Karpas-422 (cell line): ENCODE results near the gene CFAP46. TPM values are rescaled to one million over a fixed set of nuclear protein-coding genes. Genes with fewer than 3 reads are reported as not detected.

ENCODE experiments used
- DNase-seq: peaks from one replicate; pipeline ENCODE4 v3.0.0-alpha.2; 2015
- H2AFZ ChIP-seq: fragments of 200-600 bp; sonication (generic); 2 replicates; pipeline ENCODE4 v1.6.1; 2014; ENCODE audit warnings: antibody characterized with exemption, low read length, mixed read lengths
- H3K27ac ChIP-seq: fragments of 200-600 bp; sonication (generic); 2 replicates; pipeline ENCODE4 v1.5.1; 2014; ENCODE audit warnings: mild to moderate bottlenecking, low read length, moderate library complexity
- H3K27me3 ChIP-seq: fragments of 200-600 bp; sonication (generic); 2 replicates; pipeline ENCODE4 v1.6.1; 2014; ENCODE audit warnings: low read length, mixed read lengths
- H3K36me3 ChIP-seq: fragments of 200-600 bp; sonication (generic); 2 replicates; pipeline ENCODE4 v1.6.1; 2014; ENCODE audit warnings: low read length, mixed read lengths; ENCODE audit not compliant: insufficient read depth
- H3K4me1 ChIP-seq: fragments of 200-600 bp; sonication (generic); 2 replicates; pipeline ENCODE4 v1.6.1; 2014; ENCODE audit warnings: mild to moderate bottlenecking, low read length, mixed read lengths
- H3K4me2 ChIP-seq: fragments of 200-600 bp; sonication (generic); 2 replicates; pipeline ENCODE4 v1.6.1; 2014; ENCODE audit warnings: low read length, low read depth, mild to moderate bottlenecking; ENCODE audit not compliant: poor library complexity, severe bottlenecking
- H3K4me3 ChIP-seq: fragments of 200-600 bp; sonication (generic); 2 replicates; pipeline ENCODE4 v1.5.1; 2014; ENCODE audit warnings: mild to moderate bottlenecking, antibody characterized with exemption, low read length, mixed read lengths
- H3K79me2 ChIP-seq: fragments of 200-600 bp; sonication (generic); 2 replicates; pipeline ENCODE4 v1.6.1; 2014; ENCODE audit warnings: mild to moderate bottlenecking, low read length, mixed read lengths
- H3K9ac ChIP-seq: fragments of 200-600 bp; sonication (generic); 2 replicates; pipeline ENCODE4 v1.6.0; 2014; ENCODE audit warnings: low read length
- H3K9me2 ChIP-seq: fragments of 200-600 bp; sonication (generic), shearing (Covaris generic); replicated peaks from 2 replicates; pipeline ENCODE4 v1.6.0; 2014; ENCODE audit warnings: mild to moderate bottlenecking, low read length, moderate library complexity; ENCODE audit not compliant: insufficient read depth
- H3K9me3 ChIP-seq: fragments of 300-700, 200-600 bp; sonication (generic); 2 replicates; pipeline ENCODE4 v1.6.1; 2014; ENCODE audit warnings: low read length, mixed read lengths
- H4K20me1 ChIP-seq: fragments of 200-600 bp; sonication (generic); 2 replicates; pipeline ENCODE4 v1.6.1; 2014; ENCODE audit warnings: mild to moderate bottlenecking, antibody characterized with exemption, low read length, low read depth; ENCODE audit not compliant: insufficient read depth
- total RNA-seq: library from RNA; depleted of rRNA; stranded (reverse); fragments of >200 nt; shearing (Covaris generic); gene quantifications from 2 replicates; pipeline ENCODE4 v1.2.3, GENCODE V29; 2014; ENCODE audit warnings: low replicate concordance

The CFAP46 gene
- total RNA-seq, 1 experiment from 2014 or later, result 0.22 TPM

DNA sequence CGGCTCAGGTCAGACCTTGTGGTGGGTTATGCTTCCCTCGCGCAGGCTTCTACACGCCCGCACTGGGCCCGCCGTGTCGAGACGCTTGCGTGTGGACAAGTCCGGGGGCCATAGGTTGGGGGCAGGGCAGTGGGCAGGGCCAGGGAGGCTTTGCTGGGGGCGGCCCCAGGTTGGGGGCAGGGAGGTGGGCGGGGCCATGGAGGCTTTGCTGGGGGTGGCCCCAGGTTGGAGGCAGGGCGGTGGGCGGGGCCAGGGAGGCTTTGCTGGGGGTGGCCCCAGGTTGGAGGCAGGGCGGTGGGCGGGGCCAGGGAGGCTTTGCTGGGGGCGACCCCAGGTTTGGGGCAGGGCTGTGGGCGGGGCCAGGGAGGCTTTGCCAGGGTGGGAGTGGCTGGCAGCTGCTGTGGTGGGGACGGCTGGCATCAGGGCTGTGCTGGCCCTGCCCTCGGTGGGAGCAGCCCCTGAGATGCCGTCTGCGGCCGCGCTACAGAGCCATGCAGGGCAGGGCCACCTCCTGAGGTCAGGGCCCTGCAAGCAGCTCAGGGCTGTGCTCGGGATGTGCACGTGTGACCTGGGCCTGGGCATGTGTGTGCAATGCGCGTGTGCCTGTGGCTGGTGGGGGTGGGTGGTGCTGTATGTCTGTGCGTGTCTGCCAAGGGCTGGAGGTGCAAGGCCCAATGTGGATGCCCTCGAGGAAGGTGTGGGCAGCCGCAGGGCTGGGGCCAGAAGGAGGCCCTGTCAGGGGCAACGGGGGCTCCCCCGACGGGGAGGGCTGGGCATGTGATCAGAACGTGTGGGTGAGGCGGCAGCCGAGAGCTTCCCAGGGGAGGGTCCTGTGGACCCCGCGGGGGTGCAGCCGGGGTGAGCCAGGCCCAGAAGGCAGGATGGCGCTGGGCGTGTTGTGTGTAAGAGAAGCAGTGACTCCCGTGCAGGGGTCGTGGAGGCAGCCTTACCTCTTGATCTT is 84.0 kb downstream of the CFAP46 start:
- H3K9ac ChIP-seq, result no peak overlapping the region
- no peaks in the 10 kb centered on the region for H3K9me3 ChIP-seq
- H3K4me3 ChIP-seq, result no peak overlapping the region

DNA sequence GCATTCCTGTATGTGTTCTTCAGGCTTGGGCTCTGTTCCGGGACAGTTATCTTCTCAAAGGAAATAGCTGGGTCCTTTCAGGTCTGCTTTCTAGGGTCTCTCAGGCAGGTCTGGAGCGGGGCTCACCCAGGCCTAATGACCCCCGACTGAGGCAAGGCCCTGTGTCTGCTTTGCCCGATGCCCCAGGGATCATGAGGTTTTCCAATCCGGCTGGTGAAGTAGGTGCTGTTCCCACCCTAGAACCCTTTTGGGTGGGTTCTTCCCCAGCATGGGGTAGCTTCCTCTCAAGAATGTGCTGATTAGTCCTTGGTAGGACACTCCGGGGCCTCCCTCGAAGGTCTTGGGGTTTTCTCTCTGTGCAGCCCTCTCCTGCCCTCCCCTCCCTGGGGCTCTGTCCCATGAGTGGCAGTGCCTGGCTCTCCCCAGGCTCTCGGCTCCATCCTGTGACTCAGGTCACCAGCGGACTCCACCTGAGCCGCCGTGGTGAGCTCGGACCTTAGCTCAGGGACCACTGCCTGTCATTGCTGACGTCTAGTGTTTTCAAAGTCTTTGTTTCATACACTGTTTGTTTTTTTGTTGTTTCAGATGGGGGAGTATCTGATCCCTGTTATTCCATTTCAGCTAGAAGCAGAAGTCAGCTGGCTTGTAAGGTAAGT is 85.4 kb downstream of the CFAP46 start:
- Histone ChIP-seq H3K4me1 (no peaks in the 10 kb centered on the region), H3K4me2 (no peak overlapping the region), H3K79me2 (no peaks in the 10 kb centered on the region), H3K36me3 (no peaks in the 10 kb centered on the region), H3K9me3 (no peaks in the 10 kb centered on the region), H3K4me3 (no peak overlapping the region), H2AFZ (no peak overlapping the region), H4K20me1 (no peaks in the 10 kb centered on the region), H3K9ac (no peak overlapping the region), H3K9me2 (no peaks in the 10 kb centered on the region), H3K27me3 (no peaks in the 10 kb centered on the region), H3K27ac (no peak overlapping the region)
- DNase-seq, result no peak

More for the DNA sequence above, 84.0 kb downstream of the CFAP46 start:
- no peak overlapping the region for H2AFZ ChIP-seq
- H3K4me2 ChIP-seq, result no peak overlapping the region
- no peaks in the 10 kb centered on the region for H3K36me3 ChIP-seq
- no peaks in the 10 kb centered on the region for H3K79me2 ChIP-seq
- no peaks in the 10 kb centered on the region for H4K20me1 ChIP-seq
- peak; percentile 47 for DNase-seq
- no peak overlapping the region for H3K27ac ChIP-seq
- H3K27me3 ChIP-seq, result no peaks in the 10 kb centered on the region
- no peaks in the 10 kb centered on the region for H3K9me2 ChIP-seq
- H3K4me1 ChIP-seq, result no peaks in the 10 kb centered on the region

DNA sequence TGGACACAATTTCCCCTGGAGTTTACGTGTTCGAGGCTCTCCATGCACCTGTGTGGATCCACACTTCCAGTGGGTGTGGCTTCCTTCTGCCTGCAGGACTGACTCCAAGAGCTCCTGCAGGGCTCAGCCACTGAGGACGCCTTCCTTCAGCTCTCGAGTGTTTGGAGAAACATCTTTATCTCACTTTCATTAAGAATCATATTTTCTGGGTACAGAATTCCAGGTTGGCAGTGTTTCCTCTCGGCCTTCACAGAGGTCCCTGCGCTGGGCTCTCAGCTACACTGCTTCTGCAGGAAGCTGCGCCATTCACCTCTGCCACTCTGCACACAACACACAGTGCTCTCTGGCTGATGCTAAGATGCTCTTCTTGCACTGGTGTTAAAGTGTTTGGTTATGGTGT is 86.5 kb downstream of the CFAP46 start:
- Histone ChIP-seq H2AFZ (no peak overlapping the region), H3K9ac (no peak overlapping the region), H3K79me2 (no peaks in the 10 kb centered on the region), H3K4me1 (no peaks in the 10 kb centered on the region), H3K4me2 (no peak overlapping the region), H3K9me2 (no peaks in the 10 kb centered on the region), H3K36me3 (no peaks in the 10 kb centered on the region), H3K27ac (no peak overlapping the region), H4K20me1 (no peaks in the 10 kb centered on the region), H3K9me3 (no peaks in the 10 kb centered on the region), H3K27me3 (no peaks in the 10 kb centered on the region), H3K4me3 (no peak overlapping the region)
- DNase-seq, result no peak

DNA sequence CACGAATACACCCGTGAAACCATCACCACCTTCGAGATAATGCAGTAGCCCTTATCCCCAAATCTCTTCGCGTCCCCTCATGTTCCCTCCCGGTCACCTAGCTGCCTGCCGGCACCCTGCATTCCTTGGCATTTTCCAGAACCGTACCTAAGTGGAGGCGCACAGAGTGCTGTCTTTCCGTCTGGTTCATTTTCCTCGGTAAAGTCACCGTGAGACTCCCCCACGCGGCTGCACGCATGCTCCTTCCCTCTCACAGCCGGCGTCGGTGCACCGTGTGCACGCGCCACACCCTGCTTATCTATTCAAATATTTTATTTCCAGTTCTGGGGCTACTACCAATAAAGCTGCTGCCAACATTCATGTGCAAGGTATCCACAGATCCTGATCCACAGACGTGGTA is 90.9 kb downstream of the CFAP46 start:
- H3K27me3 ChIP-seq, result no peaks in the 10 kb centered on the region
- no peaks in the 10 kb centered on the region for H3K4me1 ChIP-seq
- no peaks in the 10 kb centered on the region for H4K20me1 ChIP-seq
- no peak overlapping the region for H3K4me2 ChIP-seq
- no peak for DNase-seq
- H3K79me2 ChIP-seq, result no peaks in the 10 kb centered on the region
- H3K4me3 ChIP-seq, result no peak overlapping the region
- H2AFZ ChIP-seq, result no peak overlapping the region
- no peaks in the 10 kb centered on the region for H3K9me2 ChIP-seq
- H3K27ac ChIP-seq, result no peak overlapping the region
- no peaks in the 10 kb centered on the region for H3K9me3 ChIP-seq
- H3K36me3 ChIP-seq, result no peaks in the 10 kb centered on the region
- no peak overlapping the region for H3K9ac ChIP-seq

DNA sequence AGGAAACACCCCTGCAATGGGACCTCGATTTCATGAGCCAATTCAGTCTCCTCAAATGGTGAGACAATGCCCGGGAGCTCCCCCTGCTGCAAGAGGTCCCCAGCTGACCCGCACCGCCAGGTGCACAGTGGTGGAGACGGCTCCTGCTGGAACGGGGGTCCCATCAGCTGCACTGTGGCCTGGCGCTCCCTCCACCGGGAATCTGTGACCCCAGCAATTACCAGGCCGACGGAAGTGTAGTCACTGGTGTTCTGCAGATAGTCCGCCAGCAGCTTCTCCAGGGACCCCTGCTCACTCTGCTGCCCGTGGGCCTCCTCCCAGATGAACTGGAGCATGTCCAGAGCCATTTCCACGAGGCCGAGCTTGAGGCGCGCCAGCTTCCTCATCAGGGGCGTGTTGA is 91.5 kb downstream of the CFAP46 start:
- H3K27me3 ChIP-seq, result no peaks in the 10 kb centered on the region
- no peaks in the 10 kb centered on the region for H3K9me2 ChIP-seq
- H3K27ac ChIP-seq, result no peak overlapping the region
- H3K4me2 ChIP-seq, result no peak overlapping the region
- H2AFZ ChIP-seq, result no peak overlapping the region
- peak; percentile 47 for DNase-seq
- H4K20me1 ChIP-seq, result no peaks in the 10 kb centered on the region
- H3K9ac ChIP-seq, result no peak overlapping the region
- H3K36me3 ChIP-seq, result no peaks in the 10 kb centered on the region
- no peaks in the 10 kb centered on the region for H3K4me1 ChIP-seq
- H3K9me3 ChIP-seq, result no peaks in the 10 kb centered on the region
- H3K79me2 ChIP-seq, result no peaks in the 10 kb centered on the region
- no peak overlapping the region for H3K4me3 ChIP-seq

DNA sequence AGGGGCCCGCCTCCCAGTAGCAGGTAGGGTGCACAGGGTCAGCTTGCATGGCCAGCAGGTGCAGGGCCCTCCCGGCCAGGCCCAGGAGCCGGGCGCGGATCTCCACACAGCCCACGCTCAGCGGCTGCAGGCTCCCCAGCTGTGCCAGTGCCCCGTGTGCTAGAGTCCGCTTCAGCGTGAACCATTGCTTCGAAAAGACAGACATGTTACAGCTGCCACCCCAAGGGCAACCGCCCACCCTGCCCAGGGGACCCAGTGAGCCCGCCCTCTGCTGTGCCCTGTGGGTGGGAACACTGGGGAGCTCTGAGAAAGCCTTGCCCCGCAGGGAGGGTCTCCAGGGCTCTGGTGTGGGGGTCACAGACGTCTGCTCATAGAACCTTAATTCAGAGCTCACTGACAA is 92.1 kb downstream of the CFAP46 start:
- H3K4me2 ChIP-seq, result no peak overlapping the region
- H3K27ac ChIP-seq, result no peak overlapping the region
- H3K27me3 ChIP-seq, result no peaks in the 10 kb centered on the region
- no peaks in the 10 kb centered on the region for H3K9me3 ChIP-seq
- H3K4me1 ChIP-seq, result no peaks in the 10 kb centered on the region
- no peaks in the 10 kb centered on the region for H4K20me1 ChIP-seq
- no peak overlapping the region for H3K4me3 ChIP-seq
- no peak overlapping the region for H2AFZ ChIP-seq
- no peaks in the 10 kb centered on the region for H3K79me2 ChIP-seq
- DNase-seq, result no peak
- H3K9me2 ChIP-seq, result no peaks in the 10 kb centered on the region
- H3K9ac ChIP-seq, result no peak overlapping the region
- H3K36me3 ChIP-seq, result no peaks in the 10 kb centered on the region

DNA sequence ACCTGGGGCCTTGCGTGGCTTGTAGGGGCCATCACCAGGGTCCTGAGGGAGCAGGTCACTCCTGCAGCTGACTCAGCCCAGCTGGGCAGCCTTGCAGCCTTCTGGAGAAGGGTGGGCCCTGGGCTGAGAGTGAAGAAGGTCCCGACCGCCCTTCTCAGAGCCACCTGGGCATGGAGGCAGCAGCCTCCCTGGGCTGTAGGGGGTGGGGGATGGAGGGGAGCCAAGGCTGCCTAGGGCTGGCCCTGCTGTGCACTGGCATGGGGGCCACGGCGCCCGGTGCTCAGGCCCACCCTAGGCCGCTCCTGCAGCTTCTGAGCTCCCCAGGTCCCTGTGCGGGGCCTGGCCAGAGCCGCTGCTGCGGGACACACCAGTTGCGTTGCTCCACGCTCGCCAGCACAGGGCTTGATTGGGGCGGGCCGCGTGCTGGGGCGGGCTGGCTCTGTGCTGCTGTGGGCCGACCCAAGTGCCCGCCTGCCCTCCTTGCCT is 92.8 kb downstream of the CFAP46 start:
- Histone ChIP-seq H3K9me3 (no peaks in the 10 kb centered on the region), H3K4me3 (no peak overlapping the region), H3K27me3 (no peaks in the 10 kb centered on the region), H3K9ac (no peak overlapping the region), H2AFZ (no peak overlapping the region), H3K79me2 (no peaks in the 10 kb centered on the region), H3K36me3 (no peaks in the 10 kb centered on the region), H3K4me2 (no peak overlapping the region), H3K27ac (no peak overlapping the region), H4K20me1 (no peaks in the 10 kb centered on the region), H3K9me2 (no peaks in the 10 kb centered on the region), H3K4me1 (no peaks in the 10 kb centered on the region)
- DNase-seq, result no peak

DNA sequence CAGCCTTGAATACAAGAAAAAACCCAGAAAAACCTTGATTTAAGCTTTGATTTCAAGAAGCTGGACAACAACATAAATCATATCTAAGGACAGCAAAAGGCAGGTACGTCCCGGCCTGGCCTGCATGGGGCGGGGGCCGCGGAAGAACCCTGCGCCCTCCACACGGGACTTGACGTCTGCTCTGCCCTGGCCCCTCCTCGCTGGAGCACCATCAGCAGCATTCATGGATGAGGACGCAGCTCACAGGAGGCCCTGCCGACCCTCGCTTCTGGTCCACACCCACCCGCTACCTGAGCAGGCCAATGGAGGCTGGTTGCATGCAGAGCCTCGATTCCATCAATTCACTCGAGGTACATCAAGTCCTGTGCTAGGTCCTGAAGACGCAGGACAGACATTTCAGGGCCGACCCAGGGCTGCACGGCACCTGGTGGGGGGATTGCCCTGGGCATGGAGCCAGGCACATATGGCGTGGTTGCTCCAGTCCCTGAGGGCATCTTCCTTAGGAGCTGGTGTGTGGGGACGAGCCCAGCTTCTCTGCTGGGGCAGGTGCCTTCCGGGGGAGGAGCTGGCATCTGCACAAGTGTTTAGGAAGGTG is 93.3 kb downstream of the CFAP46 start:
- Histone ChIP-seq H3K4me3 (no peak overlapping the region), H3K9ac (no peak overlapping the region), H4K20me1 (no peaks in the 10 kb centered on the region), H3K36me3 (no peaks in the 10 kb centered on the region), H3K4me1 (no peaks in the 10 kb centered on the region), H3K27me3 (no peaks in the 10 kb centered on the region), H3K4me2 (no peak overlapping the region), H3K9me2 (no peaks in the 10 kb centered on the region), H3K79me2 (no peaks in the 10 kb centered on the region), H3K27ac (no peak overlapping the region), H2AFZ (no peak overlapping the region), H3K9me3 (no peaks in the 10 kb centered on the region)
- DNase-seq, result no peak
